ENCODE results near the gene LDLRAD4.

DNA sequence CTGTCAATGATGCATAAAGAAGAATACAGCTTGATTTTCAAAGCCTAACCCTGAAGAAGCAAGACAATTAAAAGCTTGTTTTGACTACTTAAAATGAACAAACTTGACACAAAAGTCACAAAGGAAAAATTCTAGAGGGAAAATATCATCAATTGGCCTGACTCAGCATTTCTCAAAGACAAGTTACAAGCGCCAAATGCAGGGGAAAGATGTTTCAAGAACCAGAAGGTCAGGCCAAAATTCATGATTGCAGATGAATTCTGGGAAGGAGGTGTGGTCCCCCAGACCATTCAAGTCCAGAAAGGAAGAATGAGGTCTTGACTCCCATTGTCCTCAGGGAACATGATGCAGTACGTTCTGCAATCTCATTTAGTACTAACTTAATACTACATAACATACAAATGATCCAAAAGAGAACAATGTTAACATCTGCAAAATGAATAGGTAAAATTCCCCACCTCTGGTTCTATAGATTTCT is 443.3 kb downstream of the LDLRAD4 start:
- no peak for TF ChIP-seq POLR2A (IDR thresholded peaks at IDR 0.05)
- no peak for TF ChIP-seq POLR2AphosphoS5 (IDR thresholded peaks at IDR 0.05)
- TF ChIP-seq, protein P1, sequence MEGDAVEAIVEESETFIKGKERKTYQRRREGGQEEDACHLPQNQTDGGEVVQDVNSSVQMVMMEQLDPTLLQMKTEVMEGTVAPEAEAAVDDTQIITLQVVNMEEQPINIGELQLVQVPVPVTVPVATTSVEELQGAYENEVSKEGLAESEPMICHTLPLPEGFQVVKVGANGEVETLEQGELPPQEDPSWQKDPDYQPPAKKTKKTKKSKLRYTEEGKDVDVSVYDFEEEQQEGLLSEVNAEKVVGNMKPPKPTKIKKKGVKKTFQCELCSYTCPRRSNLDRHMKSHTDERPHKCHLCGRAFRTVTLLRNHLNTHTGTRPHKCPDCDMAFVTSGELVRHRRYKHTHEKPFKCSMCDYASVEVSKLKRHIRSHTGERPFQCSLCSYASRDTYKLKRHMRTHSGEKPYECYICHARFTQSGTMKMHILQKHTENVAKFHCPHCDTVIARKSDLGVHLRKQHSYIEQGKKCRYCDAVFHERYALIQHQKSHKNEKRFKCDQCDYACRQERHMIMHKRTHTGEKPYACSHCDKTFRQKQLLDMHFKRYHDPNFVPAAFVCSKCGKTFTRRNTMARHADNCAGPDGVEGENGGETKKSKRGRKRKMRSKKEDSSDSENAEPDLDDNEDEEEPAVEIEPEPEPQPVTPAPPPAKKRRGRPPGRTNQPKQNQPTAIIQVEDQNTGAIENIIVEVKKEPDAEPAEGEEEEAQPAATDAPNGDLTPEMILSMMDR (IDR thresholded peaks at IDR 0.05), result no peak

All from stomach (tissue), 4 donors.